Activated T-helper 17 cell treated with anti-CD3 and anti-CD28 coated beads, Interleukin-2, amount 50 U/mL, for 72 hours (primary cell): ENCODE results near the gene FAM89A. TPM values are rescaled to one million over a fixed set of nuclear protein-coding genes. Genes with fewer than 3 reads are reported as not detected.
"Not testable (repeated sequence)": the region's sequence is repeated elsewhere in the genome, so short reads cannot be mapped to it uniquely, and the experiment has no call there.

Experiments used
- ATAC-seq: fragments of 150-1000 bp; cut with Tn5 transposase; replicated peaks from 2 replicates; pipeline ENCODE4 v1.10.0; 2021; ENCODE audit warnings: mild to moderate bottlenecking, moderate library complexity
- H3K27ac Mint-ChIP-seq: one replicate; pipeline ENCODE4 v1.8.0; 2022; ENCODE audit warnings: mixed read lengths
- H3K27me3 Mint-ChIP-seq: one replicate; pipeline ENCODE4 v1.8.0; 2022; ENCODE audit warnings: mixed read lengths
- H3K36me3 Mint-ChIP-seq: one replicate; pipeline ENCODE4 v1.8.0; 2022; ENCODE audit warnings: low read depth, mild to moderate bottlenecking, mixed read lengths
- H3K4me1 Mint-ChIP-seq: one replicate; pipeline ENCODE4 v1.8.0; 2022; ENCODE audit warnings: mixed read lengths
- H3K4me3 Mint-ChIP-seq: one replicate; pipeline ENCODE4 v1.8.0; 2022; ENCODE audit warnings: mild to moderate bottlenecking, mixed read lengths
- H3K9me3 Mint-ChIP-seq: one replicate; pipeline ENCODE4 v1.8.0; 2022; ENCODE audit warnings: mixed read lengths
- total RNA-seq, 2 donors: library from RNA; stranded (reverse); gene quantifications; one replicate each; pipeline ENCODE4 v1.2.3, GENCODE V29; 2022

Gene FAM89A
- total RNA-seq, 2 donors from 2014 or later: 11.2 to 17.2 TPM

DNA sequence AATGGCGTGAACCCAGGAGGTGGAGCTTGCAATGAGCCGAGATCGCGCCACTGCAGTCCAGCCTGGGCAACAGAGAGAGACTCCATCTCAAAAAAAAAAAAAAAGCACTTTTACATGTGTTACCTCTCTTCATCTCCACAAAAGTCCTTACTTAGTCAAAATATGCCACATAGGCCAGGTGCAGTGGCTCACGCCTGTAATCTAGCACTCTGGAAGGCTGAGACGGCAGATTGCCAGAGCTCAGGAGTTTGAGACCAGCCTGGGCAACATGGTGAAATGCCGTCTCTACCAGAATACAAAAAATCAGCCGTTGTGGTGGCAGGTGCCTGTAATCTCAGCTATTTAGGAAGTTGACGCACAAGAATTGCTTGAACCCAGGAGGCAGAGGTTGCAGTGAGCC, 8.4 kb upstream of the FAM89A start:
- H3K4me1 Mint-ChIP-seq: peaks cover 13% of the 10 kb centered on the region
- H3K9me3 Mint-ChIP-seq, H3K27ac Mint-ChIP-seq, H3K4me3 Mint-ChIP-seq, H3K36me3 Mint-ChIP-seq, ATAC-seq: not testable (repeated sequence)
- peaks cover 16% of the 10 kb centered on the region for H3K27me3 Mint-ChIP-seq

- not testable (repeated sequence) for H3K27ac Mint-ChIP-seq, H3K4me3 Mint-ChIP-seq, H3K36me3 Mint-ChIP-seq, H3K9me3 Mint-ChIP-seq, ATAC-seq, H3K4me1 Mint-ChIP-seq
- peaks cover 16% of the 10 kb centered on the region for H3K27me3 Mint-ChIP-seq
Measured at GRCh38 chr1:231047529-231047928, 7.5 kb upstream of the FAM89A start.

GRCh38 chr1:231046730-231047395, 6.8 kb upstream of the FAM89A start:
- H3K9me3 Mint-ChIP-seq: no peaks in the 10 kb centered on the region
- no peak for ATAC-seq
- peaks cover 16% of the 10 kb centered on the region for H3K27me3 Mint-ChIP-seq
- H3K4me1 Mint-ChIP-seq: peaks cover 4% of the 10 kb centered on the region
- no peaks in the 10 kb centered on the region for H3K36me3 Mint-ChIP-seq
- no peak overlapping the region for H3K27ac Mint-ChIP-seq
- H3K4me3 Mint-ChIP-seq: no peak overlapping the region

DNA sequence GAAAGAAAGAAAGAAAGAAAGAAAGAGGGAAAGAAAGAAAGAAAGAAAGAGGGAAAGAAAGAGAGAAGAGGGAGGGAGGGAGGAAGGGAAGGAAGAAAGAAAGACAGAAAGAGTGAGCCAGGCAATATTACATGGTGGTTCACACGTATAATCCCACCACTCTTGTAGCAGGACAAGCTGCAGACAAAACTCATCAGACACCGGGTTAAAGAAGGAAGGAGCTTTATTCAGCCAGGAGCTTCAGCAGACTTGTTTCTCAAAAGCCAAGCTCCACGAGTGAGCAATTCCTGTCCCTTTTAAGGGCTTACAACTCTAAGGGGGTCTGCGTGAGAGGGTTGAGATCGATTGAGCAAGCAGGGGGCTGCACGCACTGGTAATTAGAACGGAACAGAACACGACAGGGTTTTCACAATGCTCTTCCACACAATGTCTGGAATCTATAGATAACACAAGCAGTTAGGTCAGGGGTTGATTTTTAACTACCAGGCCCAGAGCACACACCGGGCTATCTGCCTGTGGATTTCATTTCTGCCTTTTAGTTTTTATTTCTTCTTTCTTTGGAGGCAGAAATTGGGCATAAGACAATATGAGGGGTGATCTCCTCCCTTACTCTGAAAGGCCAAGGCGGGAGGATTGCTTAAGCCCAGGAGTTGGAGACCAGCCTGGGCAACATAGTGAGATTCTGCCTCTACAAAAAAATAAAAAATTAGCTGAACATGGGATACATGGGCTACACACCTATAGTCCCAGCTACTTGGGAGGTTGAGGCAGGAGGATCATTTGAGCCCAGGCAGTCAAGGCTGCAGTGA, 6.1 kb upstream of the FAM89A start:
- not testable (repeated sequence) for H3K36me3 Mint-ChIP-seq, H3K4me1 Mint-ChIP-seq, H3K4me3 Mint-ChIP-seq, H3K9me3 Mint-ChIP-seq, ATAC-seq, H3K27ac Mint-ChIP-seq
- peaks cover 16% of the 10 kb centered on the region for H3K27me3 Mint-ChIP-seq

- H3K4me1 Mint-ChIP-seq: peaks cover 9% of the 10 kb centered on the region
- no peak overlapping the region for H3K4me3 Mint-ChIP-seq
- H3K27me3 Mint-ChIP-seq: peaks cover 16% of the 10 kb centered on the region
- no peak overlapping the region for H3K27ac Mint-ChIP-seq
- ATAC-seq: no peak
- no peaks in the 10 kb centered on the region for H3K36me3 Mint-ChIP-seq
- no peaks in the 10 kb centered on the region for H3K9me3 Mint-ChIP-seq
Measured at GRCh38 chr1:231045286-231045685, 5.2 kb upstream of the FAM89A start.

DNA sequence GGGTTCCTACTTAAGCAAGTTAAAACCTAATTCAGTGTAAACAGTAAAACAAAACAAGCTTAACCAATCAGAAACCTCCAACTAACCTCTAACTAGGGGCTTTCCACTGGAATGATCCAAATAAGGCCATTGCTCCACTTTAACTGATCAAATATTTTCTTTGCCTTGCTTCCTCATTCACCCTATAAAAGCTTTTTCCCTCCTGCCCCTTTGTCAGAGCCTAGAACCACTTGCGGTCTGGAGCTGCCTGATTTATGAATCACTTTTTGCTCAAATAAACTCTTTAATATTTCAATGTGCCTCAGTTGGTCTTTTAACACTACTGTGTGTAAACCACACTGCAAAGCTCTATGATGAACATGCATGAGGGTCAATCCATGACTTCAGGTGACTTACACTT, 4.5 kb upstream of the FAM89A start:
- Mint-ChIP-seq H3K4me1 (peaks cover 9% of the 10 kb centered on the region), H3K36me3 (no peaks in the 10 kb centered on the region), H3K27me3 (peaks cover 16% of the 10 kb centered on the region), H3K27ac (no peak overlapping the region), H3K4me3 (no peak overlapping the region), H3K9me3 (no peaks in the 10 kb centered on the region)
- no peak for ATAC-seq

GRCh38 chr1:231041719-231042261, 1.7 kb upstream of the FAM89A start:
- peak overlapping the region; percentile 63 for H3K27ac Mint-ChIP-seq
- H3K4me3 Mint-ChIP-seq: peak overlapping the region; percentile 62
- peaks cover 4% of the 10 kb centered on the region for H3K27me3 Mint-ChIP-seq
- H3K4me1 Mint-ChIP-seq: peaks cover 11% of the 10 kb centered on the region
- no peaks in the 10 kb centered on the region for H3K36me3 Mint-ChIP-seq
- no peak for ATAC-seq
- H3K9me3 Mint-ChIP-seq: no peaks in the 10 kb centered on the region

DNA sequence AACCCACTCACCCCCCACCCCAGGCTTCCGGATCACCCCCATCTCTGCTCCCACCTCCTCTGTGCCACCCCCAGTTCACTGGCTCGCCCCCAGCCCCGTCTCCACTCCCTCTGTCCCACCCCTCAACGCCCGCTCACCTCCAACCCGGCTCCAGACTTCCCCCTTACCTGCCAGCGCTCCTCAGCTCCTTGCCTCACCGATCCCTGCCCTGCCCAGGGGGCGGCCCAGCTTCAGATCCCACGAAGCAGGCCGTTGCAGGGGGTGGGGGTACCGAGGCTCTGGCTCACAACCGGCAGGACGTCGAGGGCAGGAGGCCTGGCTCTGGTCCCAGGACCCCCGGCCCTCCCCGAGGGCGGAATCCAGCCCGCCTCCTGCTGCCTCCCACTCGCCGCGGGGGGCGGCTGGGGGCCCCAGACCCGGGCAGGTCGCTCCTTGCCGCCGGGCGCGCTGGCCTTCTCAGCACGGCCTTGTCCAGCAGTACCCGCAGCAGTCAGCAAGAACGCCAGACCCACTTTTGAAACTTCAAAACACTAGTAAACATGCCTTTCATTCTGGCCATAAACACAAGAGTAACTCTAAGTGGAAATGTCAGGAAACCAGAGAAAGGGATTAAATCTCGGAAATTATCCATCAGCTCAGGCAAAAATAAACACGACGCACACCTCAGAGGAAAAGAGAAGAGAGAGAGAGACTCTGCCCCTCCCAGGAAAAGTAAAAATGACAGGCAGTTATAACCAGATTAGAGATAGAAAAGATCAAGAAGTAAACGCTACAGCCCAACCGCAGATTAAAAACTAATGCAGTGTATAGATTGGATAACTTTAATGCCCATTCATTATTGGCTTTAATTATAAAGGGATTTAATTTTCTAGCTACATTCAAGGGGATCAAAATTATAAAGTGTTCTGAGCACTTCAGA, 1.0 kb upstream of the FAM89A start:
- Mint-ChIP-seq H3K36me3 (no peaks in the 10 kb centered on the region), H3K9me3 (no peaks in the 10 kb centered on the region), H3K4me3 (peak overlapping the region; percentile 62), H3K4me1 (peaks cover 18% of the 10 kb centered on the region), H3K27ac (peak overlapping the region; percentile 63), H3K27me3 (no peaks in the 10 kb centered on the region)
- no peak for ATAC-seq

DNA sequence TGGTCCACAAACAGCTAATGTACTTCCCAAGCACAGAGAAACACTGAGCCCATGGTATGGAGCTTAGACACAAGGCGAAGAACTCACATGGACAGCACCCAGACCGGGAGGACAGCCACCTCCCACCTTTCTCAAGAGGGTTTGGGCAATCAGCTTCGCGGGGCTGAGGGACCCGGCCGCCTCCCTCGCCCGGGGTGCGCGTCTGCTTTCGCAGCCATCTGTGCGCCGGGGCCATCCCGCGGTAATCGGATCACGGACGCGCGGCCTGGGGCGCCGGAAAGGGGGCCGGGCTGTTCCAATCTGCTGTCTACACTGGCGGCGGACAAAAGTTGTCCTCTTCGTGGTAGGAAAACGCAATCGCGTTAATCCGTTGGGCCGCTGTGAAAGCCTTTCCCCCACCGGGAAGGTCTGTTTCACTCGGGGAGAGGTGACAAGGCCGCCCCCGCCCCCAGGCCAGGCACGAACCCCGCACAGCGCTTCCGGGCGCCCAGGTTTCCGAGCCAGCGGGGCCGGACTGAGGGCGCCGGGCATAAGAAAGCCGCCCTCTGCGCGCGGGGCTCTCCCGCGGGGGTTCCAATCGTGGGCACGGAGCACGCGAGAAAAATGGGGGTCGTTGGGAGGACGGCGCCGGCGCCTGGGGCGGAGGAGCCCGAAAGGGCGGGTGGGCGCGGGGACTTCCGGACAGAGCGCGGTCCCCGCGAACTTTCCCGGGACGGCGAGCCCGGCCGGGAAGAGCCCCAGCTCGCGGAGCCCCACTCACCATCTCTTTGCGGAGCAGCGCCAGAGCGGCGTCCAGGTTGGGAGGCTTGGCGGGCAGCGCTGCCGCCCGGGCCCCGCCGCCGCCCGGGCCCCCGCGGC, 664 bp downstream of the FAM89A start:
- Mint-ChIP-seq H3K27me3 (no peaks in the 10 kb centered on the region), H3K4me3 (peak overlapping the region; percentile 72), H3K9me3 (no peaks in the 10 kb centered on the region), H3K27ac (no peak overlapping the region), H3K4me1 (peaks cover 16% of the 10 kb centered on the region), H3K36me3 (no peaks in the 10 kb centered on the region)
- peak; percentile 72 for ATAC-seq

DNA sequence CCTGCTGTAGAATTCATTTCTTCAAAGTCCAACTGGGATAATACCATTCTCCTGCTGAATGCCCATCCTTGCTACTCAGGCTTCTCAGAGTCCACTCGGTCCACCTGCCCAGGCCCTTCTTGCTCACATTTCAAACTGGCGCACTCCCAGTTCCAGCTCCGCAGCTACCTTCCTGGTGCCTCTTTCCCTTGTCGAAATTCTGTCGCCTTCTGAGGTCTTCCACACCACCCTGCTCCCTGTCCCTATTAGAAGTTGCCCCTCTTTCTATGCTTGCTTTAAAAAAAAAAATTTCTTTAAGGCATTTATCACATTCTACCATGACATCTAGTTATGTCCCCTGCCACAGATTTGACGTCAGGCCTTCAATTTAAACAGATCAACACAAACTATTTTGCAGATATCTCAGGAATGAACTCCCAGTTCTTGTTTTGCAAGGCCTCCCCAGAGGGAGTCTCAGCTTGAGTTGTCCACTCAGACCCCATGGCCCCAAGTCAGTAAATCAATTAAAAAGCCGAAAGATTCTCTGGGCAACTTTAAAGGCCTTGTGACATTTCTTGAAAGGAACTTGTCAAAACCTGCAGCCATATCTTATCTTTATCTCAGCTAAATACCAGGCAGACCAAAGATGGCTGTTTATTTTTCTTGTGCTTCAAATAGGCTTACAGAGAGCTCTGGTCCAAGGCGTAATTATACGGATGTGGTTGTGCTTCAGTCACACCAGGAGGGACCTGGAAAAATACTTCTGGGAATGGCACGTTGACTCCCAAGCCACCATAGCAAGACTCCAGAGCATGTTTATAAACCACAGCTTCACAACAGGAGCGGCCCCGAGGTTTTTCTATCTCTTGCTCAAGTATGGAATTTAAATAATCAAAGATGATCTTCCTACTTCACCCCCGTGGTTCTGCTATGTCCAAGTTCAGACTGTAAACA, 2.2 kb downstream of the FAM89A start:
- H3K4me1 Mint-ChIP-seq: peaks cover 16% of the 10 kb centered on the region
- no peaks in the 10 kb centered on the region for H3K9me3 Mint-ChIP-seq
- H3K36me3 Mint-ChIP-seq: no peaks in the 10 kb centered on the region
- H3K4me3 Mint-ChIP-seq: peak overlapping the region; percentile 72
- no peak for ATAC-seq
- no peaks in the 10 kb centered on the region for H3K27me3 Mint-ChIP-seq
- no peak overlapping the region for H3K27ac Mint-ChIP-seq

DNA sequence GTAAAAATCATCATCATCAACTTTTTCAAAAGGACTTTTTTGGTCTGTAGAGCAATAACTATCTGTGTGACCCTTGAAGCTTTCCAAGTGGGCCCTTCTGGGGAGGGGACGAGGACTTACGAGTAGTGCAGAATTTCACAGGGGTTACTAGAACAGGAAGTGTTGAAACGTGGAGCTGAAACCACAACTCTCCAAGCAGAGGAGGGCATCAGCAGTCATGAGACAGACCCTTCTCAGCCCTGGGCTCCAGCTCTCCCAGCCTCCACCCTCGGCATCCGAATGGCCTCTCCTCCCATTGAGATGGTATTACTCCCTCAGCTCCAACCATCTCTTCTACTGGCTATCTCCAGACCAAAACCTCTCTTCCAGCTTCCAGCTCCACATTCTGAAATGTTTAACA, 3.6 kb downstream of the FAM89A start:
- Mint-ChIP-seq H3K4me3 (no peak overlapping the region), H3K9me3 (no peaks in the 10 kb centered on the region), H3K27me3 (no peaks in the 10 kb centered on the region), H3K27ac (no peak overlapping the region), H3K36me3 (no peaks in the 10 kb centered on the region), H3K4me1 (peaks cover 15% of the 10 kb centered on the region)
- ATAC-seq: no peak

DNA sequence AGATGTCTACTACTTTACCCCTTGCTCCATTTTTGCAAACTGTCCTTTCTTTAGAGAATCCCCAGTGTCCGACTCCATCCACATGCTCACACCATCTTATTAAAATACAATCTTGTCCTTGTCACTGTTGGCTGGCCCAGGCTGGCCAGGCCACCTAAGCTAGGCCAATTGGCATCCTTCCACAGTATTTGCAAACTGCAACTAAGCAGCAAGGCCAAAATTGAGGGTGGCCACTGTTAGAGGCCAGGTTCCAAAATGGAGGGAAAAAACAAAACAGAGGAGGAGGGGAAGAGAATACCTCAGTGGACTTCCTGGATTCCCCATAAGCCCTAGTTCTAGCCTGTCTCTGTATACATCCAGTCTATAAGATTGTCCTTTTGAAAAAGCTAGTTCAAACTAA, 4.3 kb downstream of the FAM89A start:
- no peak overlapping the region for H3K27ac Mint-ChIP-seq
- no peaks in the 10 kb centered on the region for H3K9me3 Mint-ChIP-seq
- H3K27me3 Mint-ChIP-seq: no peaks in the 10 kb centered on the region
- ATAC-seq: no peak
- no peak overlapping the region for H3K4me3 Mint-ChIP-seq
- no peaks in the 10 kb centered on the region for H3K36me3 Mint-ChIP-seq
- H3K4me1 Mint-ChIP-seq: peaks cover 11% of the 10 kb centered on the region

GRCh38 chr1:231032963-231033362, 7.1 kb downstream of the FAM89A start:
- no peaks in the 10 kb centered on the region for H3K9me3 Mint-ChIP-seq

More at GRCh38 chr1:231032963-231033362, 7.1 kb downstream of the FAM89A start:
- Mint-ChIP-seq H3K36me3 (no peaks in the 10 kb centered on the region), H3K4me3 (no peak overlapping the region), H3K4me1 (peaks cover 11% of the 10 kb centered on the region), H3K27me3 (no peaks in the 10 kb centered on the region), H3K27ac (no peak overlapping the region)
- no peak for ATAC-seq
